Measurements from ENCODE around the gene SYT7. TPM values are rescaled to one million over a fixed set of nuclear protein-coding genes. Genes with fewer than 3 reads are reported as not detected.

SYT7 gene, protein sequence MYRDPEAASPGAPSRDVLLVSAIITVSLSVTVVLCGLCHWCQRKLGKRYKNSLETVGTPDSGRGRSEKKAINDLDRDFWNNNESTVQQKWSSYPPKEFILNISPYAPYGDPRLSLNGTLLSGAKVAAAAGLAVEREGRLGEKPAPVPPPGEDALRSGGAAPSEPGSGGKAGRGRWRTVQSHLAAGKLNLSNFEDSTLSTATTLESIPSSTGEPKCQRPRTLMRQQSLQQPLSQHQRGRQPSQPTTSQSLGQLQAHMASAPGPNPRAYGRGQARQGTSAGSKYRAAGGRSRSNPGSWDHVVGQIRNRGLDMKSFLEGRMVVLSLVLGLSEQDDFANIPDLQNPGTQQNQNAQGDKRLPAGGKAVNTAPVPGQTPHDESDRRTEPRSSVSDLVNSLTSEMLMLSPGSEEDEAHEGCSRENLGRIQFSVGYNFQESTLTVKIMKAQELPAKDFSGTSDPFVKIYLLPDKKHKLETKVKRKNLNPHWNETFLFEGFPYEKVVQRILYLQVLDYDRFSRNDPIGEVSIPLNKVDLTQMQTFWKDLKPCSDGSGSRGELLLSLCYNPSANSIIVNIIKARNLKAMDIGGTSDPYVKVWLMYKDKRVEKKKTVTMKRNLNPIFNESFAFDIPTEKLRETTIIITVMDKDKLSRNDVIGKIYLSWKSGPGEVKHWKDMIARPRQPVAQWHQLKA
- 0.93 TPM for total RNA-seq
- polyA plus RNA-seq (ENCODE audit: insufficient read depth in 1 of 8, insufficient read length in 8 of 8, low replicate concordance in 1 of 8), result 1 to 10 TPM; 2.1 to 2.8 (median 2.4) TPM
- long read RNA-seq, donor 1, result 0 reads
- long read RNA-seq, donor 2, result 0 reads
- long read RNA-seq, donor 3, result 0 reads
- long read RNA-seq, donor 4, partial matches to known transcripts, result 0 of 1 reads
- long read RNA-seq, donor 4, other reads (novel, unspliced or antisense), result 0 of 1 reads
- long read RNA-seq, donor 5, result 0 reads
- long read RNA-seq, donor 6, result 0 reads
- long read RNA-seq, donor 7, result 0 reads
- long read RNA-seq, donor 8, result 0 reads
- long read RNA-seq, donor 9, full-length matches to known transcripts, result 1 of 1 reads
- long read RNA-seq, donor 9, partial matches to known transcripts, result 0 of 1 reads
- long read RNA-seq, donor 9, other reads (novel, unspliced or antisense), result 0 of 1 reads
- long read RNA-seq, donor 10, result 0 reads
- long read RNA-seq, donor 11, result 0 reads

DNA sequence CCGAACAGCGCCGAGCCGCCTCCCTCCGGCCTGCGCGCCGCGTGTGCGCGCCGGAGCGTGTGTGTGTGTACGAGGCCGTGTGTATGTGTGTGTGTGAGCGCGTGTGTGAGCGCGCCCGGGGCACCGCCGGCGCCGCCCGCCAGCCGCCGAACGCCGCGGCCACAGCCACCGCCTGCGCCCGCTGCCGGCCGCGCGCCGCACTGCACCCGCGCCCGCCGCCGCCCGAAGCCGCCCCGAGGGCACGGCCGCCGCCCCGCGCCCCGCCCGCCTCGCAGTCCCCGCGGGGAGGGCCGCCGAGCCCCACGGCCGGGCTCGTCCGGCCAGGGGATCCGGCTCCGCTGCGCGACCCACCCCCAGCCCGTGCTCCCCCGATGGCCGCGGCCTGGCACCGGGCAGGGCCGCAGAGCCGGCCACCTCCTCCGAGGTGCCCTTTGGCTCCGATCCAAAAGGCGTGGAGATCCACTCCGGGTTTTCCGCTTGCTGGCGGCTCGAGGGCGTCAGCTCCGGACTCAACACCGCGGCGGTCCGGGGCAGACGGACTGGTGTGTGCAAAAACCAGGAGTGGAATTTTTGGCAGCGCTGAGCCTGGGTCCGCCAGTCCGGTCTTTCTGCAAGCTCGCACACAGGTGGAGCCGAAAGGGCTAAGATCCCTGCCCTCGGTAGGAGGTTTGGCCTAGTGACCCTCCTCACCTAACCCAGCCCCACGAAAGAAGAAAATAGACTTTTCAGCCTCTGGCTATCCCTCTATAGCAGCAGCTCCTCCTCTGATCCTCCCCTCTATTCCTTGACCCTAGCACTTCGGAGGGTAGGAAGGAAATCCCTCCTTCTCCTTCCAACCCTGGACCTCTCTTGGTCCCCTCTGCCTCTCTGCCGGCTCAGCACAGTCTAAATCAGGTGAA lies at the start of gene SYT7:
SYT7 (minus strand) TSS at position 47 of the 899 bp plus-strand sequence. CDS start 256 bp downstream, outside the sequence.
- peak; percentile 99 for DNase-seq
- Histone ChIP-seq H3K9me3 (replicated peaks; ENCODE audit: control insufficient read depth, low read depth, low read length) (no peaks in the 10 kb centered on the region), H3K4me1 (ENCODE audit: control insufficient read depth, insufficient read depth, low read length) (peaks cover 10% of the 10 kb centered on the region), H3K4me3 (ENCODE audit: low read length) (peak within 1 kb of the TSS; percentile 19), H3K36me3 (ENCODE audit: control insufficient read depth, insufficient read depth, low read length) (no peaks in the 10 kb centered on the region), H3K27me3 (ENCODE audit: control insufficient read depth, insufficient read depth, low read length) (peaks cover 50% of the 10 kb centered on the region), H3K27ac (ENCODE audit: low read length) (no peak within 1 kb of the TSS)
- under 1% methylated on average over 93 of the region's 96 CpGs for WGBS (ENCODE audit: insufficient coverage)

DNA sequence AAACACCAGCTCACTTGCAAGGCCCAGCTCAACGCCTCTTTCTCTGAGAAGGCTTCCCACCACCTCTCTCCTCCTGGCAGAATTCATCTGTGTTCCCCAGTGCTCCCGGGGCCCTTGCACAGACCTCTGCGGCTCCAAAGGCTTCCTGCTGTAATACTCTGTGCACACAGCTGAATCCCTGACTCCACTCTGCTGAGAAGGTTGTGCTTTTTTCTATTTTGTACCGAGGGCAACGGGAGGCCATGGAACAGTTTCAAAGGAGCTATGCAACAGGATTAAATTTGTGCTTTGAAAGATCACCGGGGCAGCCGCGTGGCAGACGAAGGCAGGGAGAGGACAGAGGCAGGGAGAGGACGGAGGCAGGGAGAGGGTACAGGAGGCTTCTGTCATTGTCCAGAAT lies 49.2 kb upstream of the SYT7 start:
- WGBS (ENCODE audit: insufficient coverage), result 12% methylated on average over 9 of the region's 10 CpGs
- H3K4me1 ChIP-seq (ENCODE audit: control insufficient read depth, insufficient read depth, low read length), result peaks cover 45% of the 10 kb centered on the region
- H3K36me3 ChIP-seq (ENCODE audit: control insufficient read depth, insufficient read depth, low read length), result no peaks in the 10 kb centered on the region
- peaks cover 6% of the 10 kb centered on the region for H3K27me3 ChIP-seq (ENCODE audit: control insufficient read depth, insufficient read depth, low read length)
- no peak overlapping the region for H3K27ac ChIP-seq (ENCODE audit: low read length)
- H3K4me3 ChIP-seq (ENCODE audit: low read length), result no peak overlapping the region
- peak; percentile 48 for DNase-seq
- no peaks in the 10 kb centered on the region for H3K9me3 ChIP-seq (replicated peaks; ENCODE audit: control insufficient read depth, low read depth, low read length)

DNA sequence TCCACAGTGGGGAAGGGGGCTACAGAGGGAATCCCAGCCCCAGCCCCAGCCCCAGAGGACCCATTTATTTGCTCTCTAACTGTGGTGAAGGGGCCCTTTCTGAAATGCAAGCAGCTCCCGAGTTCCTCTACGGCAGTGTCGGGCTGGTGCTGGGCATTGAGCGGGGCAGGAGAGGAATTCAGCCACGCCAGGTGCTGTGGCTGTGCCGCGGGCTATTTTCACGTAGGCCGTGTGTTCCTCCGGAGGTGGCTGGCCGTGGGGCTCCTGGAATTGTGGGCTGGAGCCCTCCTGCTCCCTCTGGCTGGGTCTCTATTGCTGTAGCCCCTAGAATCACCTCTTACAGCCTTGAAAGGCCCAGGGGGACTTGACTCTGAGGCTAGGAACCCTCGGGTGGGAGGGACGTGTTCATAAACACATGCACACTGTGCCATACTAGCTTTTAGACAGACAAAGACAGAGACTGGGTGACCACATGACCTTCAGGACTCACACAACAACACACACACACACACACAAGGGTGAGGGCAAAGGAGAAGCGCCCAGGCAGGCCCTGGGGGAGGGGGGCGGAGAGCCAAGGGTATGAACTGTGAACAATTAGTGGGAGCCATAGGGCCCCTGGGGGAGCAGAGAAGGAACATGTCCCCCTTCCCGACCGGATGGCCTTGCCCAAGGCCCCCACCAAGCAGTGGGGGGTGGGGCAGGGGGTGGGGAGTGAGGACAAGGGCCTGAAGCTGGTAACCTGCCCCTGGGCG lies 48.4 kb upstream of the SYT7 start:
- H3K36me3 ChIP-seq (ENCODE audit: control insufficient read depth, insufficient read depth, low read length), result no peaks in the 10 kb centered on the region
- peaks cover 45% of the 10 kb centered on the region for H3K4me1 ChIP-seq (ENCODE audit: control insufficient read depth, insufficient read depth, low read length)
- no peaks in the 10 kb centered on the region for H3K9me3 ChIP-seq (replicated peaks; ENCODE audit: control insufficient read depth, low read depth, low read length)
- no peak for DNase-seq
- H3K27ac ChIP-seq (ENCODE audit: low read length), result peak overlapping the region; percentile 42
- H3K27me3 ChIP-seq (ENCODE audit: control insufficient read depth, insufficient read depth, low read length), result peaks cover 6% of the 10 kb centered on the region
- WGBS (ENCODE audit: insufficient coverage), result 70% methylated on average over 11 of the region's 18 CpGs
- no peak overlapping the region for H3K4me3 ChIP-seq (ENCODE audit: low read length)

DNA sequence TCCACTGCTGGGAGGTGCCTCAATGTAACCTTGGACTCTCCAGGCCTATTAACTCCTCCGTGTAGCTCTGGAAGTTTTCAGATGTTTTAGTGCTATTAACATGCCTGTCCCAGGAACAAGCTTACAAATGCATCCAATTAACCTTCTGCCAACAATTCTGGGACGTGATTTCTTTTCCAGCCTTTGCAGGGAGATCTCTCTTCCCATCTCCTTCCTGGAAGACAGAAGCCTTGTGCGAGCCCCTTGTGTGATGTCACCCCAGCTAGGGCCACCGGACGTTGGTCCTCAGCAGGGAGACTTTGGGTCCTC lies 47.7 kb upstream of the SYT7 start:
- peak overlapping the region; percentile 42 for H3K27ac ChIP-seq (ENCODE audit: low read length)
- peak; percentile 71 for DNase-seq

DNA sequence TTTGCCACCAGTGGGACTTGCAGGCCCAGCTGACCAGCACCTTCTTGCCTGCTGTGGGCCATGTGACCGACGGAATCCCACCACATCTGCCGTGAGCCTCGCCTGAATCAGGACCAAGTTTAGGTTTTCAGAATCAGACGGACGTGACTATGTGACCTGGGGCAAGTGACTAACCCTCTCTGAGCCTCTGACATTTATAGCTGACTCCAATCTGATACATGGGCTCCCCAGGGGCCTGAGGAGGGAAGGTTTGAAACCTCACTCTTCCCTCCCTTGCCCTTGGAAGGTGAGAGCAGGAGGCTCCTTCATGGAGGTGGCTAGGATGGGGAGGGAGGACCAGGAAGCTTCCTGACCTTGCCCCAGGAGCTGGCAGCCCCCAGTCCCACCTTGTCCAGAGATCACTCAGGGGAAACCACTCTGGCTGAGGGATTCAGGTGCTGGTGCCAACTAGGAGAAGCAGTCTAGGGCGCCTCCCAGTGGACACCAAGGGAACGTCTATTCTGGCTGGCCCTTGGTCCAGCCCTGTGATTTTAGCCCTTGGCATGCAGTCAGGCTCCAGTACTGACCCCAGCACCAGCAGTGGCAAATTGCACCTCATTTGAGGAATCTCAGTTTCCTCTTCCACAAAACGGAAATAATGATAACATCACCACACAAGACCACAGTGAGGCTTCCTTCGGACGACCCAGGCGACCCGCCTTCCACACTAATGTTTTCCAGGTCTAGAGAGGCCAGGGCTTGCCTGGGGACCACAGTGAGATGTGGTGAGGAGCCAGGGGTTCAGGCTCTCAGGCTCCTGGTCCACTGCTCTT lies 47.2 kb upstream of the SYT7 start:
- 68% methylated on average over 8 of the region's 13 CpGs for WGBS (ENCODE audit: insufficient coverage)
- Histone ChIP-seq H3K27ac (ENCODE audit: low read length) (peak overlapping the region; percentile 42), H3K9me3 (replicated peaks; ENCODE audit: control insufficient read depth, low read depth, low read length) (no peaks in the 10 kb centered on the region), H3K4me1 (ENCODE audit: control insufficient read depth, insufficient read depth, low read length) (peaks cover 45% of the 10 kb centered on the region), H3K4me3 (ENCODE audit: low read length) (no peak overlapping the region), H3K27me3 (ENCODE audit: control insufficient read depth, insufficient read depth, low read length) (peaks cover 6% of the 10 kb centered on the region), H3K36me3 (ENCODE audit: control insufficient read depth, insufficient read depth, low read length) (no peaks in the 10 kb centered on the region)
- DNase-seq, result peak; percentile 72

More for the DNA sequence above, 47.7 kb upstream of the SYT7 start:
- Histone ChIP-seq H3K27me3 (ENCODE audit: control insufficient read depth, insufficient read depth, low read length) (peaks cover 6% of the 10 kb centered on the region), H3K4me3 (ENCODE audit: low read length) (no peak overlapping the region), H3K4me1 (ENCODE audit: control insufficient read depth, insufficient read depth, low read length) (peaks cover 45% of the 10 kb centered on the region), H3K36me3 (ENCODE audit: control insufficient read depth, insufficient read depth, low read length) (no peaks in the 10 kb centered on the region), H3K9me3 (replicated peaks; ENCODE audit: control insufficient read depth, low read depth, low read length) (no peaks in the 10 kb centered on the region)
- WGBS (ENCODE audit: insufficient coverage), result 17% methylated on average over 4 of the region's 5 CpGs

DNA sequence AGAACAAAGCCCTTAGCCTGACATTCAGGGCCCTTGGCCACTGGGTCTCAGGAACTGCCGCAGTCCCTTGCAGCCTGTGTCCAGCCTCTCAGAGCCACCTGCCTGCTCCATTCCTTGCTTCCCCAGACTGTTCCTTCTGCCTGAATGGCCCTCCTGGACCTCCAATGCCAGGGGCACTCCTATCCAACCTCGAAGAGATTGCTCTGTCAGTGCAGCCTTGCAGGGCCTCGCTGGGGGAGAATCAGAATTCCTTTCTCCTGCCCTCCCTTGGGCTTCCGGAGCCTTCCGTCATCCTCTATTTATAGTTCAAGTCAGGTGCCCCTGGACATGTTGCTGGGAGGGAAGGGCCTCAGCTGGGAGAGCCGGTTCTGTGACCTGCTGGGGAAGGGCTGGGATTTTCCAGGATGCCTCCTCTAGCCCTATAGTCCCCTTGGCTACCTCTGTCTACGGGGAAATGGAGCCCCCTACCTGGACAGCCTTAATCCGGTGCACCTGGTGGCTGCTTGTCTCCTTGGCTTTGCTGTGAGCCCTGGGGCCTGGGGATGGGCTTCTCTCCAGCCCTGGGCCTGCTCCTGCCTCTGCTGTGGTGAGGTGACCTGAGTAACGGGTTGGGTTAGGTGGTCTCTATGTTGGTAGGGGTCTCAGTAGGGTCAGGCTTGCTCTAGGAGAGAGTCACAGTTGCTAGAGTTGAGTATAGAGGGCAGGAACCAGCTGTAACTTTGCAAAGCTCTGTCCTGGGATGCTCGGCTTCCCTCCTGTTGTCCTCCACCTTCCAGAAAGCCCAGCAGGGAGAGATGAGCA lies 45.9 kb upstream of the SYT7 start:
- peak; percentile 75 for DNase-seq
- peaks cover 39% of the 10 kb centered on the region for H3K4me1 ChIP-seq (ENCODE audit: control insufficient read depth, insufficient read depth, low read length)
- H3K27ac ChIP-seq (ENCODE audit: low read length), result peak overlapping the region; percentile 48
- H3K27me3 ChIP-seq (ENCODE audit: control insufficient read depth, insufficient read depth, low read length), result peaks cover 2% of the 10 kb centered on the region
- no peak overlapping the region for H3K4me3 ChIP-seq (ENCODE audit: low read length)
- 56% methylated on average over 2 of the region's 10 CpGs for WGBS (ENCODE audit: insufficient coverage)
- H3K36me3 ChIP-seq (ENCODE audit: control insufficient read depth, insufficient read depth, low read length), result no peaks in the 10 kb centered on the region
- no peaks in the 10 kb centered on the region for H3K9me3 ChIP-seq (replicated peaks; ENCODE audit: control insufficient read depth, low read depth, low read length)

DNA sequence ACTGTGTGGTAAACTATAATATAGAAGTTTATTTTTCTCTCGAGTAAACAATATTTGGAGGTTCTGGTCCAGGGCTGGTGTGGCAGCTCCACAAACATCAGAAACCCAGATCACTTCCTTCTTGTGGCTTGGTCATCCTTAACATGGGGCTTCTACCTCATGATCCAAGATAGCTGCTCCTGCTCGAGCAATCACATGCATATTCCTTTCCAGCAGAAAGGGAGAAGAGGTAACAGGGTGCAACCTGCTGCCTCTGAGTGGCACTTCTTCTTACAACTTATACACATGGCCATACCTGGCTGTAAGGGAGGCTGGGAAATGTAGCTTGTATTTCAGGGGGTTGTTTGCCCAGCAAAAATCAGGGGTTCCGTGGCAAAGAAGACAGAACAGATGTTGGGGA lies 44.6 kb upstream of the SYT7 start:
- Histone ChIP-seq H3K9me3 (replicated peaks; ENCODE audit: control insufficient read depth, low read depth, low read length) (no peaks in the 10 kb centered on the region), H3K4me1 (ENCODE audit: control insufficient read depth, insufficient read depth, low read length) (peaks cover 39% of the 10 kb centered on the region), H3K27ac (ENCODE audit: low read length) (no peak overlapping the region), H3K4me3 (ENCODE audit: low read length) (no peak overlapping the region), H3K27me3 (ENCODE audit: control insufficient read depth, insufficient read depth, low read length) (peaks cover 2% of the 10 kb centered on the region), H3K36me3 (ENCODE audit: control insufficient read depth, insufficient read depth, low read length) (no peaks in the 10 kb centered on the region)
- 50% methylated on average over 1 of the region's 3 CpGs for WGBS (ENCODE audit: insufficient coverage)
- no peak for DNase-seq

DNA sequence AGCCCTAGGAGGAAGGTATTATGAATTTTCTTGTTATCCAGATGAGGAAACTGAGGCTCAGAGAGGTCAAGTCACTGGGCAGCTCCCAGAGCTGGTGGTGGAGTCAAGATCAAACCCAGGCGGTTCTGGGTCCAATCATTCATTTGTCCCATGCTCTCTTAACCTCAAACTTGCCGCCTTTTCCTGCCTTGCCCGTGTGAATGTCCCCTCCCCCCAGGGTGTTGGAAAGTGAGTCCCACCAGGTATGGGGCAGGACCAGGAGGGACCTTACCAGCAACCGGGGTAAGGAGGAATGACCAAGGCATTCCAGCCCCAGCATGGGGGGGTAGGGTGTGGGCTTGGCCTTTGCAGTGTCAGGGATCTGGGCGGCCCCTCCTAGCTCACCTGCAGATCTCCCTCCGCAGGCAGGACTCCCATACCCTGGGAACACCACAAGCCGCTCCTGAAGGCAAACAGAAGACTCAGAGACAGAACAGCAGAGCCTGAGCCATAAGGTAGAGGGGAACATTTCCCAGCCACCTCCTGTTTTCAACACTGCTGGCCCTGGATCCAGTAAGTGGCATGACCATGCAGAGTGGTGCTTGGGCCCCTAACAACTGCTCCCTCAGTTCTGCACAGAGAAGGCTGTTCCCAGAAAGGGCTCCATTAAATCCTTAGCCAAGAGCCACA lies 41.2 kb upstream of the SYT7 start:
- Histone ChIP-seq H3K9me3 (replicated peaks; ENCODE audit: control insufficient read depth, low read depth, low read length) (no peaks in the 10 kb centered on the region), H3K27me3 (ENCODE audit: control insufficient read depth, insufficient read depth, low read length) (peaks cover 2% of the 10 kb centered on the region), H3K4me1 (ENCODE audit: control insufficient read depth, insufficient read depth, low read length) (peaks cover 7% of the 10 kb centered on the region), H3K27ac (ENCODE audit: low read length) (no peak overlapping the region), H3K36me3 (ENCODE audit: control insufficient read depth, insufficient read depth, low read length) (no peaks in the 10 kb centered on the region), H3K4me3 (ENCODE audit: low read length) (no peak overlapping the region)
- WGBS (ENCODE audit: insufficient coverage), result 83% methylated on average over 1 of the region's 7 CpGs
- DNase-seq, result no peak
